ENCODE results near the gene LRRN4.

GRCh38 chr20:5990946-5991345 lies 62.9 kb downstream of the LRRN4 start:
- no peak for TF ChIP-seq SP1 (IDR thresholded peaks at IDR 0.05)
- no peak for TF ChIP-seq CTCF (IDR thresholded peaks at IDR 0.05; ENCODE audit: low read depth, low read length, missing input control)
- no peak for TF ChIP-seq EGR1 (IDR thresholded peaks at IDR 0.05; ENCODE audit: low read depth in 2 of 2)
- no peak for TF ChIP-seq RAD21 (IDR thresholded peaks at IDR 0.05)
- no peak for TF ChIP-seq ZBTB33 (IDR thresholded peaks at IDR 0.05)
- TF ChIP-seq FOXA2 (IDR thresholded peaks at IDR 0.05): no peak
- no peak for TF ChIP-seq ATF3 (IDR thresholded peaks at IDR 0.05)
- no peak for TF ChIP-seq TAF1 (conservative IDR thresholded peaks at IDR 0.05)
- TF ChIP-seq GABPA (IDR thresholded peaks at IDR 0.05 in 1 of 2, conservative IDR thresholded peaks at IDR 0.05 in 1 of 2): no peak

Measured in liver (tissue), 3 donors.